Ammon's horn (tissue), 1 donor: ENCODE results near the gene RGR.

Source experiments
- DNase-seq: peaks from one replicate; pipeline ENCODE4 v3.0.0-alpha.2; 2016; ENCODE audit warnings: low spot score

The RGR gene, protein sequence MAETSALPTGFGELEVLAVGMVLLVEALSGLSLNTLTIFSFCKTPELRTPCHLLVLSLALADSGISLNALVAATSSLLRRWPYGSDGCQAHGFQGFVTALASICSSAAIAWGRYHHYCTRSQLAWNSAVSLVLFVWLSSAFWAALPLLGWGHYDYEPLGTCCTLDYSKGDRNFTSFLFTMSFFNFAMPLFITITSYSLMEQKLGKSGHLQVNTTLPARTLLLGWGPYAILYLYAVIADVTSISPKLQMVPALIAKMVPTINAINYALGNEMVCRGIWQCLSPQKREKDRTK

GRCh38 chr10:84244651-84245270 is at the start of gene RGR:
RGR (plus strand) TSS chr10:84245053; CDS start chr10:84245091, 38 bp downstream.
- peak; percentile 98 for DNase-seq

- no peak for DNase-seq
Observed at GRCh38 chr10:84196083-84196482, 48.8 kb upstream of the RGR start.

DNA sequence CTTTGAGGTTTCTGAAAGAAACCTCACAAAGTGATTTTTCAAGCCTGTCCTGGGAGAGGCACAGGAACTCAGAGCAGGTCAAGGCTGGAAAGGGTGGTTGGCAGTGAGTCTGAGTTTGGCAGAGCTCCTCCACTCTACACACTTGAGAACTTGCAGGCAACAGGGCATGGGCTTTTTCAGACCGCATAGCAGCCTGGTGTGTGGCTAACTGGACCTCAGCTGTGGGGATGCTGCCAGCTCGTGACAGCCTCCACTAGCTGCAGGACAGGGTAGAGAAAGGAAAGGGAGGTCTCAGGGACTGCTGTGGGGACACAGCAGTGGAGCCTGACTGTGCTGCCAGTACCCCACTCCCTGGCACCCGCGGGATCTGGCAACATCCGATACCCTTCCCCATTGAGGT is 47.9 kb upstream of the RGR start:
- DNase-seq, result peak; percentile 47

GRCh38 chr10:84197643-84198042 is 47.2 kb upstream of the RGR start:
- DNase-seq, result no peak

DNA sequence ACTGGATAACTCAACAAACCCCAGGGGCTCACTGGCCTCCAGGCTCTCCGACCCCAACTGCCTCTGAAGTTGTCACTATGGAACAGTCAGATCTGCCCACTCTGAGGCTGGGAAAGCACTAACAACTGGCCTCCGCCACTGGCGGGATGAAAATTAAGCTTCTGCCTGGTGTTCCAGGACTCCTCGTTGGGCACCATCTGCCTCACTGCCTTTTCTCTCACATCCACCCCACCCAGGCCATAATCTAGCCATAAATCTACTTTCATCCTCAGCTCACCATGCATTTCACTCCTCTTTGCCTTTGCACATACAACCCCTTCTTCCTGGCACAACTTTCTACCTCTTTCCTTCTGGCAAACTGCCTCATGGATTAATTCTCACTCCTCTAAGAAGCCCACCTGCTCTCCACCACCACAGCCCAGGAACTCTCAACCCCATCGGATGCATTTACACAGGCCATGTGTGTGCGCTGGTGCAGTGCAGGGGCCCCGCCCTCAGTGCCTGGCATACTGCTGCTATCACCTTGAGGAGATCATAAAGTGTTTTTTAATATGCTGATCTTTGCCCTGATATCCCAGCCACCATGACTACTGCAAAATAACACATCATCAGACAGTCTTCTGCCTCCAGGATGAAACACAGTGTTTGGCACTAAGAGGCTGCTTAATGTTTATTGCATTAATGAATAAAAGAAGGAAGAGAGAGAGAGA is 46.5 kb upstream of the RGR start:
- DNase-seq, result no peak

DNA sequence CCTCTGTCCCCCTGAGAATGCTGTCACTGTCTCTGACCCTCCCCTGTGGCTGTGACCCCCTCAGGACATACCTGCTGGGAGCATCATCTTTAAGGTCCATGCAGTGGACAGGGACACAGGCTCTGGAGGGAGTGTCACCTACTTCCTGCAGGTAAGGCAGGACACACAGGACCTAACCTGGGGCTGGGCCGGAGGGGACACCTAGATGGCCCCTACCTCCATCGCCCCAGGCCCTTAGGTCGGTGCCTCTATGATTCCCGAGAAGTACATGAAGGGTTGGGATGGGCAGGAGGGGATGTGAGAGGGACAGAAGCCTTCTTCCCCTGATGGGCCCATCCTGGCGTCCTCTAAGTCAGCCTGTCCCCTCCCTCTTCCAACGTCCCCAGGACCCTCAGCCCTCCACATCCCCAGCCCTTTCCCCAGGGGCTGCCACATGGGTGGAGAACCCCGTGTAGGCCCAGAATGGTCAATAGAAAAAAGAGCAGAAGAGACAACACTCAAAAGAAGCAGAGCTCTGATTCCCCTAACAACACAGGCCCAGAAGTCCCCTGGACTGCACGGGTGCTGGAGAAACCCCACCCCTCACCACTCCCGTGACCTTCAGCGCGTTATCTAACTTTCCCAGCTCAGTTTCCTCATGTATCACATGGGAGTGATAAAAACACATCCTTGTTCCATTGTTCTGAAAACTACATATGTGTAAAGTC is 44.2 kb upstream of the RGR start:
- DNase-seq, result no peak

DNA sequence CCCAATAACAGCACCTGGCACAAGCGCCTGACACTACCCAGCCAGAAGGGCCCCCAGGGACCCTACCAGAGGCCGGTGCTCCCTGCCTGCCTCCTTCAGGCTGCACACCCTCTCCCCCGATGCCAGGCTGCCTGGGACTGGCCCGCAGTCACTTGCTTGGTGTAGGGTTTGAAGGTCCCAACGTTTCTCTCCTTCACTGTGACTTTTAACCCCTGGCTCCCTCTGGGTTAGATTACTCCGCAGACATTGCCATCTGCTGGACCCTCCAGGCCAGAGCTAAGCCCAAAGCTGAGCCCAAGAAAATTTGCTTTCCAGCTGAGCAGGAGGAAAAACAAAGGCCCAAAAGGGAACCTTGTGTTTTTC is 43.6 kb upstream of the RGR start:
- no peak for DNase-seq

GRCh38 chr10:84201682-84202081 is 43.2 kb upstream of the RGR start:
- DNase-seq, result no peak

DNA sequence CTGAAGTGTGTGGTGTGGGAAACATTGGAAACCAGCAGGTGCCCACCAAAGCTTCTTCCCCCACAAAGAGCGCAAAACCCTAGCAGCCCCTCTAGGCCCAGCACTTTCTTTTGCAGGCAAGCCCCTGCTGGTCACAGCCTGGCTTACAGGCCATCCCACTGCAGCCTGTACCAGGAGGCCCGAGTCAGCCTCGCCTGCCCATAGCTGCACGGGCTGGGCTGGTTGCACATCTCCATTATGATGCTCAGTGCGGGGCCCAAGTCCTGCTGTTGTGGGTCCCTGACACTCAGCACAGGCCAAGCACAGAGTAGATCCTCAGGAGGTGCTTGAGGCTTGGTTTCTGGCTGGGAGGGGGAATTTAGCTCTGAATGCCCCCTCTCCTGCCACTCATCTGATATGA is 42.5 kb upstream of the RGR start:
- no peak for DNase-seq

- DNase-seq, result no peak
Observed at GRCh38 chr10:84204122-84204521, 40.7 kb upstream of the RGR start.

- DNase-seq, result no peak
Observed at GRCh38 chr10:84204610-84205009, 40.2 kb upstream of the RGR start.

- peak; percentile 86 for DNase-seq
Observed at GRCh38 chr10:84205049-84205852, 39.6 kb upstream of the RGR start.

DNA sequence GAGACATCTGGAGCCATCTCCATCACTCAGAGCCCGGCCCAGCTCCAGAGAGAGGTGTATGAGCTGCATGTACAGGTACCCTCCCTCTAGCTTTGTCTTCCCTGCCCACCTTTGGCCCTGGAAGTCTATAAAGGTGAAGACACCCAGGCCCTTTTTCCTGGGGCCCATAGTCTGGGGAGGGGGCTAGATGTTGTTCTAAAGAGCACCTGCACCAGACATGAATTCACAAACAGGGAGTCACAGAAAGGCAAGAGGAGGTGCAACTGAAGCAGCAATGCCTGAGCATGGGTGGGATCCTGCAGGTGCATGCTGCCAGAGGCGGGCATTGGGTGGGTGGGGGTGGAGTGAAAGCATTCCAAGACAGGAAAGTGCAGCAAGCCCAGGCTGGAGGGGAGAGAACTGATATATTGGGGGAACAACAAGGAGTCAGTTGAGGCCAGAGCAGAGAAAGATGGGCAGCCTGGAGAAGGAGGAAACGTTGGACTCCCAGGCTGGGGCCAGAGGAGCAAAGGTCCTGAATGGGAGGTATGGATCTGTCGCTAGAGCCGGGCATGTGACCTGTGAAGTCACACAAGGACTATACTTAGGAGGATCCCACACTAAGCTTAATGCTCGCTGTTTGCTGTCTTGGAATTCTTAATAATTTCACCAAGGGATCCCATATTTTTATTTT is 38.9 kb upstream of the RGR start:
- no peak for DNase-seq

DNA sequence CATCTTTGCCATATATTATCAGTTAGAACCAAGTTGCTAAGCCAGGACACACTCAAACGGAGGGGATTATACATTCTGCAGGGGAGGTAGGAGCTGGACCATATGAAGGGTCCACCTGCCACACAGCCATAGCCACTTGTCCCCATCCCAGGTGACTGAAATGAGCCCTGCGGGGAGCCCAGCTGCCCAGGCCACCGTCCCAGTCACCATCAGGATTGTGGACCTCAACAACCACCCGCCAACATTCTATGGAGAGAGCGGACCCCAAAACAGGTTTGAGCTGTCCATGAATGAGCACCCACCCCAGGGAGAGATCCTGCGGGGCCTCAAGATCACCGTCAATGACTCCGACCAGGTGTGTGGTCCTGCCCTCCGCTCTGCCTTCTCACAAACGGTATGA is 36.8 kb upstream of the RGR start:
- no peak for DNase-seq

GRCh38 chr10:84211566-84211965 is 33.3 kb upstream of the RGR start:
- no peak for DNase-seq

DNA sequence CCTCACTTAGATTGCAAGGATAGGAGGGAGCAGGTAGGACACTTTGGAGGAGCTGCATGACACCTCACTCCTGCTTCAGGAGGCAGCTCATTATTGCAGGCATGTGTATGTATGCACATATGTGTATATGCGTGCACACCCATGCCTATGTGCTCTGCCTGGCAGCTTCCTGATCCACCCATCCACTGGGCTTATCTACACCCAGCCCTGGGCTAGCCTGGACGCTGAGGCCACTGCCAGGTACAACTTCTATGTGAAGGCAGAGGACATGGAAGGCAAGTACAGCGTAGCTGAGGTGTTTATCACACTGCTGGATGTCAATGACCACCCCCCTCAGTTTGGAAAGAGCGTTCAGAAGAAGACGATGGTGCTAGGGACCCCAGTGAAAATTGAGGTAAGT is 32.8 kb upstream of the RGR start:
- no peak for DNase-seq

GRCh38 chr10:84213076-84213475 is 31.8 kb upstream of the RGR start:
- DNase-seq, result no peak

GRCh38 chr10:84214046-84214572 is 30.7 kb upstream of the RGR start:
- no peak for DNase-seq

DNA sequence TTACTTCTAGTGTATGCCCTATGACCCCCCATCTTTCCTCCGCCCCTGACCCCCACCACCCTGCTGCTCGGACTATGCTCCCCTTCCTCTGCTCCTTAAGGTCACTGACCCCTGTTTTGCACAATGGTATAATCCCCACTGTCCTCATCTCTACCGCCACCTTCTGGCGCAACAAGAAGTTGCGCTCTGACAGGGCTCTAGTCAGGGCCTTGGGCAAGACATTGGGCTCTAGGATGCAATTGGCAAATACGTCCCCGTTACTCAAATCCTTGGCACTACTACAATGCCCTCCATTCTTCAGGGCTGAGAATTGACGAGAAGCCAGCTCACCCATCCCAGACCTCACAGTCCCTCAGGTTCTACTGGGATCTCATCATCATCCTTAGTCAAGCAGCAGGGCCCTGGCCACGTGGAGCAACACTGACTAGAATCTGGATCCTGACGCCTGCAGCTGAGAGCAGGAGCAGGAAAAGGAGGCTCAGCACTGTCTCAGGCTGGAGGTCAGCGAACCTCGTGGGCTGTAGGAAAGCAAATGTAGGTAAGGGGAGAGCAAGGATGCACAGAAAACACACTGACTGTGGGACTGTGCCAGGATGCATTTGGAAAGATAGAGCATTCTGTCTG is 30.1 kb upstream of the RGR start:
- peak; percentile 28 for DNase-seq

GRCh38 chr10:84216834-84217233 is 28.0 kb upstream of the RGR start:
- no peak for DNase-seq

DNA sequence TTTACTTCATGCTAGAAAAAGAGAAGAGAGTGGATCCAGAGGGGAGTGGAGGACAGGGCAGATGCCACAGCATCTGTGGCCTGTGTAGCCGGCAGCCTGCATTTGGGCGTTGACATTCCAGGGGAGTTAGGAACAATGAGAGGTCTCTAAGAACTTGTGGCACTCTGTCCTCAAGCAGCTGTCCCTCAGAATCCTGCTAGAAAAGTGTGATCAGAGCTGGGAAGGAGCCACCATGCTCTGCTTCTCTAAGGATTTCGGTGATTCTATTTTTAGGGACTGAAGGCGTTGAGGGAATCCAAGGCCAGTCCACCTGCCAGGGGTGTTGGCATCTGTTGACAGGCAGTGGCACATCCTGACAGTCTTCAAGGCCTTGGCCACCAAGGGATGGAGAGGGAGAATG is 27.1 kb upstream of the RGR start:
- no peak for DNase-seq
